ENCODE data around the gene FKBP2. TPM values are rescaled to one million over a fixed set of nuclear protein-coding genes. Genes with fewer than 3 reads are reported as not detected.

Gene FKBP2
- total and polyA plus RNA-seq, 2 of the 13 experiments (the other 11 are each of a cell fraction or from before 2014, with no cell fraction given) = 30.1 to 53.3 TPM

GRCh38 chr11:64268893-64269539 lies 28.1 kb downstream of the FKBP2 start (continued):
- 0 out of 2 replicates have a peak, but pooled peaks have one; percentile 70 for TF ChIP-seq ZNF768 (CRISPR knock-in tag; IDR thresholded peaks at IDR 0.05)
- no peak for TF ChIP-seq ZNF512B (CRISPR knock-in tag; IDR thresholded peaks at IDR 0.05; ENCODE audit: borderline replicate concordance)
- TF ChIP-seq ZNF296 (CRISPR knock-in tag; conservative IDR thresholded peaks at IDR 0.05) = no peak
- TF ChIP-seq ZBTB26 (CRISPR knock-in tag; IDR thresholded peaks at IDR 0.05; ENCODE audit: borderline replicate concordance) = no peak
- no peak for TF ChIP-seq FOXA1 (IDR thresholded peaks at IDR 0.05)
- TF ChIP-seq FOXA1 (CRISPR knock-in tag; IDR thresholded peaks at IDR 0.05) = no peak
- no peak for TF ChIP-seq TBP (CRISPR knock-in tag; IDR thresholded peaks at IDR 0.05)
- no peak; the same call in 1 of the 2 replicates for TF ChIP-seq TGIF2 (CRISPR knock-in tag; IDR thresholded peaks at IDR 0.05)
- no peak; the same call in 1 of the 2 replicates for TF ChIP-seq BCL6 (CRISPR knock-in tag; IDR thresholded peaks at IDR 0.05)
- TF ChIP-seq ZNF674 (CRISPR knock-in tag; IDR thresholded peaks at IDR 0.05; ENCODE audit: low read depth) = no peak
- no peak for TF ChIP-seq MBD4 (IDR thresholded peaks at IDR 0.05; ENCODE audit: borderline replicate concordance, low read length)
- no peak for TF ChIP-seq ZBTB38 (CRISPR knock-in tag; IDR thresholded peaks at IDR 0.05)
- TF ChIP-seq, protein P1, sequence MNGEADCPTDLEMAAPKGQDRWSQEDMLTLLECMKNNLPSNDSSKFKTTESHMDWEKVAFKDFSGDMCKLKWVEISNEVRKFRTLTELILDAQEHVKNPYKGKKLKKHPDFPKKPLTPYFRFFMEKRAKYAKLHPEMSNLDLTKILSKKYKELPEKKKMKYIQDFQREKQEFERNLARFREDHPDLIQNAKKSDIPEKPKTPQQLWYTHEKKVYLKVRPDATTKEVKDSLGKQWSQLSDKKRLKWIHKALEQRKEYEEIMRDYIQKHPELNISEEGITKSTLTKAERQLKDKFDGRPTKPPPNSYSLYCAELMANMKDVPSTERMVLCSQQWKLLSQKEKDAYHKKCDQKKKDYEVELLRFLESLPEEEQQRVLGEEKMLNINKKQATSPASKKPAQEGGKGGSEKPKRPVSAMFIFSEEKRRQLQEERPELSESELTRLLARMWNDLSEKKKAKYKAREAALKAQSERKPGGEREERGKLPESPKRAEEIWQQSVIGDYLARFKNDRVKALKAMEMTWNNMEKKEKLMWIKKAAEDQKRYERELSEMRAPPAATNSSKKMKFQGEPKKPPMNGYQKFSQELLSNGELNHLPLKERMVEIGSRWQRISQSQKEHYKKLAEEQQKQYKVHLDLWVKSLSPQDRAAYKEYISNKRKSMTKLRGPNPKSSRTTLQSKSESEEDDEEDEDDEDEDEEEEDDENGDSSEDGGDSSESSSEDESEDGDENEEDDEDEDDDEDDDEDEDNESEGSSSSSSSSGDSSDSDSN (CRISPR knock-in tag; IDR thresholded peaks at IDR 0.05) = no peak
- TF ChIP-seq ZNF614 (CRISPR knock-in tag; IDR thresholded peaks at IDR 0.05; ENCODE audit: borderline replicate concordance) = no peak
- TF ChIP-seq, protein P2, sequence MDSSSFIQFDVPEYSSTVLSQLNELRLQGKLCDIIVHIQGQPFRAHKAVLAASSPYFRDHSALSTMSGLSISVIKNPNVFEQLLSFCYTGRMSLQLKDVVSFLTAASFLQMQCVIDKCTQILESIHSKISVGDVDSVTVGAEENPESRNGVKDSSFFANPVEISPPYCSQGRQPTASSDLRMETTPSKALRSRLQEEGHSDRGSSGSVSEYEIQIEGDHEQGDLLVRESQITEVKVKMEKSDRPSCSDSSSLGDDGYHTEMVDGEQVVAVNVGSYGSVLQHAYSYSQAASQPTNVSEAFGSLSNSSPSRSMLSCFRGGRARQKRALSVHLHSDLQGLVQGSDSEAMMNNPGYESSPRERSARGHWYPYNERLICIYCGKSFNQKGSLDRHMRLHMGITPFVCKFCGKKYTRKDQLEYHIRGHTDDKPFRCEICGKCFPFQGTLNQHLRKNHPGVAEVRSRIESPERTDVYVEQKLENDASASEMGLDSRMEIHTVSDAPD (CRISPR knock-in tag; IDR thresholded peaks at IDR 0.05) = no peak
- TF ChIP-seq ZNF468 (CRISPR knock-in tag; IDR thresholded peaks at IDR 0.05) = no peak
- no peak for TF ChIP-seq FOXK2 (IDR thresholded peaks at IDR 0.05)
- TF ChIP-seq ZEB1 (IDR thresholded peaks at IDR 0.05; ENCODE audit: insufficient replicate concordance, low read depth) = no peak
- TF ChIP-seq SMARCC2 (IDR thresholded peaks at IDR 0.05) = no peak
- TF ChIP-seq ZNF501 (CRISPR knock-in tag; IDR thresholded peaks at IDR 0.05) = no peak
- TF ChIP-seq FUBP1 (CRISPR knock-in tag; IDR thresholded peaks at IDR 0.05; ENCODE audit: borderline replicate concordance) = no peak

Data from HepG2 (cell line).